Activated CD8-positive, alpha-beta memory T cell treated with anti-CD3 and anti-CD28 coated beads for 1 hour (primary cell): ENCODE measurements around the gene PTPRM.

Experiments
- DNase-seq, 2 donors: peaks; one replicate each; pipeline ENCODE4 v3.0.0-alpha.2; 2020; ENCODE audit warnings: low read depth in 1 of 2; ENCODE audit errors: extremely low read depth in 1 of 2

The PTPRM gene

GRCh38 chr18:7598167-7599047, 31.3 kb downstream of the PTPRM start:
- DNase-seq, result no peak

- DNase-seq, result no peak
Observed at GRCh38 chr18:7600036-7600435, 32.9 kb downstream of the PTPRM start.

- no peak for DNase-seq
Observed at GRCh38 chr18:7600528-7601245, 33.6 kb downstream of the PTPRM start.

- no peak for DNase-seq
Observed at GRCh38 chr18:7601246-7601615, 34.1 kb downstream of the PTPRM start.

- no peak for DNase-seq
Observed at GRCh38 chr18:7601936-7602335, 34.8 kb downstream of the PTPRM start.

- DNase-seq, result no peak
Observed at GRCh38 chr18:7603259-7604000, 36.3 kb downstream of the PTPRM start.

- DNase-seq, result no peak
Observed at GRCh38 chr18:7604361-7604760, 37.2 kb downstream of the PTPRM start.

- DNase-seq, result no peak
Observed at GRCh38 chr18:7605705-7606104, 38.6 kb downstream of the PTPRM start.

- no peak for DNase-seq
Observed at GRCh38 chr18:7607540-7608173, 40.5 kb downstream of the PTPRM start.

- no peak for DNase-seq
Observed at GRCh38 chr18:7608174-7608550, 41.0 kb downstream of the PTPRM start.

- no peak for DNase-seq
Observed at GRCh38 chr18:7608781-7609201, 41.7 kb downstream of the PTPRM start.

- no peak for DNase-seq
Observed at GRCh38 chr18:7609617-7610016, 42.5 kb downstream of the PTPRM start.

GRCh38 chr18:7614042-7614441, 46.9 kb downstream of the PTPRM start:
- no peak for DNase-seq

- DNase-seq, result no peak
Observed at GRCh38 chr18:7615840-7616239, 48.7 kb downstream of the PTPRM start.

GRCh38 chr18:7616661-7617060, 49.5 kb downstream of the PTPRM start:
- no peak for DNase-seq

GRCh38 chr18:7617738-7618422, 50.8 kb downstream of the PTPRM start:
- DNase-seq, result no peak

GRCh38 chr18:7618891-7619442, 51.9 kb downstream of the PTPRM start:
- DNase-seq, result no peak

GRCh38 chr18:7619676-7620075, 52.6 kb downstream of the PTPRM start:
- no peak for DNase-seq

- DNase-seq, result no peak
Observed at GRCh38 chr18:7622721-7623120, 55.6 kb downstream of the PTPRM start.

- no peak for DNase-seq
Observed at GRCh38 chr18:7623681-7624080, 56.6 kb downstream of the PTPRM start.
